ENCODE data around the gene COL23A1. TPM values are rescaled to one million over a fixed set of nuclear protein-coding genes. Genes with fewer than 3 reads are reported as not detected.
"Not testable (repeated sequence)": the region's sequence is repeated elsewhere in the genome, so short reads cannot be mapped to it uniquely, and the experiment has no call there.

COL23A1 gene
- total RNA-seq, 1 donor, result 0.10 TPM

DNA sequence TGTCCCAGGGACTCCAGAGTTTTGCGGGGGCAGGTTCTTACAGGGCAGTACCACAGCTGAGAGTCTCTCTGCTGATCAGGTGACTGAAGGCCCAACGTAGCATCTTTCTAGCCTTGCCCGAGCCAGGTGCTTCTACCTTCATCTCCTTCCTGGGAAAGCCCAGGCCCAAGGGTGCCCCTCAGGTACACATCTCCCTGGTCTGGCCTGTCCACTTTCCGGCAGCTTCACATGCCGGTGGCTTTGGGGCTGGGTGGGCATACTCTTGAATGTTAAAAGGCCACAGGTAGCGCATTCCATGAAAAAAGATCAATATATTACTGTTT, 351.9 kb downstream of the COL23A1 start:
- H3K4me1 ChIP-seq (ENCODE audit: insufficient read depth, low read length), result peaks cover 89% of the 10 kb centered on the region
- H3K4me3 ChIP-seq (ENCODE audit: low read length), result no peak overlapping the region
- no peaks in the 10 kb centered on the region for H3K27me3 ChIP-seq (ENCODE audit: insufficient read depth, low read length)
- H3K9me3 ChIP-seq (ENCODE audit: low read depth, low read length), result no peaks in the 10 kb centered on the region

DNA sequence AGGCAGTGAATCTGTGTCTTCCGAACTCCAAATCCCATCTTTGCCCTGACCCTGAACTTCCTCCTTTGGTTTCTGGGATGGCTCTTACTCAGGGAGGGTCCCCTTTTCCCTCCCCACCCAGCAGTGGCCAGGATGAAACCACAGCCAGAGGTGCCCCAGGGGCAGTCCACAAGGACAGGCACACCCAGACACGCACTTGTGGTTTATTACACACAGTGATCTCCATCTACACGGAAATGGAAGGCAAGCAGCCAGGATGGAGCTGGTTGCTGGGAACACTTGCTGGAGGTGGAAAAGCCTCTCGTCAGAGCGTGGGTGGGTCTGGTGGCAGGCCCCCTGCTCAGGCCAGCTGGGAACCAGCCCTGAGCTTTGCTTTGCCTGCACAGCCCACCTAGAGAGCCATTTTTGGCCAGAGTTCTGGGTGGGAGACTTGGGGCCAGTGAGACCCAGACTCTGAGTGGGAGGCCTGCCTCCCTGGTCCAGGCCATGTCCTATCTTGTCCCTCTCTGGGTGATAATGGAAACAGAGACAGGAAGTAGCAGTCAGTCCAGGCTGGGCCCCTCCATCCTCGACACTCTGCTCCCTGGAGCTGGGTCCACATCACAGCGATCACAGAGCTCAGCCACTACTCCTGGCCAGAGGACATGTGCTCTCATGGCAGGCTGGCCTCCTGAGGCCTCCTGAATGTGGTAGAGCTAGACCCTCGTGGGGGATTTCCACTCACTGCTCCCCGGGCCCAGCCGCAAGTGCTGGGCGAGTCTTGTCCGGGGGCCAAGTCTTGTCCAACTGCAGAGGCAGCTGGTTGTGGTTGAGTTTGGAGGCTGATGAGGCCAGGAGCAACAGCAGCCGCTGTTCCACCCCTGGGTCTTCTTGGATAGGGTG, 352.5 kb downstream of the COL23A1 start:
- Histone ChIP-seq H3K4me3 (ENCODE audit: low read length) (no peak overlapping the region), H3K4me1 (ENCODE audit: insufficient read depth, low read length) (peaks cover 92% of the 10 kb centered on the region), H3K27me3 (ENCODE audit: insufficient read depth, low read length) (no peaks in the 10 kb centered on the region), H3K9me3 (ENCODE audit: low read depth, low read length) (no peaks in the 10 kb centered on the region)

DNA sequence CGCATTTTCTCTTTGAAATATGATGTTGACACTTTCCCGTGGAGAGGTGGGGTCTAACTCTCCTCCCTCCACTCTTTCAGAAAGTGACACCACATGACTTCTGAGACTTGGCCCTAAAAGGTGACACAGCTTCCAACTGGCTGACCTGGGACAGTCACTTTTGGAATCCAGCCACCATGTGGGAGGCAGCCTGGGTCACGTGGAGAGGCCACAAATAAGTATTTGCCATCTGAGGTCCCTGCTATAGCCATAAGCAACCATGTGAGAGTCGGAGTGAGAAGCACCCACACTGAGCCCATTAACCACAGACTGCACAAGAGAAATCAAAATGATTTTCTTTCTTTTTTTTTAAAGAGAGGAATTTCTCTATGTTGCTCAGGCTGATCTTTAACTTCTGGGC, 353.5 kb downstream of the COL23A1 start:
- Histone ChIP-seq H3K4me1 (ENCODE audit: insufficient read depth, low read length) (peaks cover 86% of the 10 kb centered on the region), H3K9me3 (ENCODE audit: low read depth, low read length) (no peaks in the 10 kb centered on the region), H3K4me3 (ENCODE audit: low read length) (no peak overlapping the region), H3K27me3 (ENCODE audit: insufficient read depth, low read length) (no peaks in the 10 kb centered on the region)

DNA sequence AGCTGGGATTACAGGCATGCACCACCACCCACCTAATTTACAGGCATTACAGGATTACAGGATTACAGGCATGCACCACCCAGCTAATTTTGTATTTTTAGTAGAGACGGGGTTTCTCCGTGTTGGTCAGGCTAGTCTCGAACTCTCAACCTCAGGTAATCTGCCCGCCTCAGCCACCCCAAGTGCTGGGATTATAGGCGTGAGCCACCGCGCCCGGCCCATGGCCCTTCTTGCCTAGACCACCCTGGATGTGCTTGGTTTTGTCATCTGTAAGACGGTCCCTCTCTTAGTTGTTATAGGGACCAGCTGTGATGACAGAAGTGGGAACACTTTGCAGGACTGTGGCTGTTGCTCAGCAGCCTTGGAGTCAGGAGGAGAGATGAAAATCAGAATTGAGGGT, 354.1 kb downstream of the COL23A1 start:
- Histone ChIP-seq H3K4me1 (ENCODE audit: insufficient read depth, low read length) (peaks cover 86% of the 10 kb centered on the region), H3K4me3 (ENCODE audit: low read length) (no peak overlapping the region), H3K27me3 (ENCODE audit: insufficient read depth, low read length) (no peaks in the 10 kb centered on the region), H3K9me3 (ENCODE audit: low read depth, low read length) (no peaks in the 10 kb centered on the region)

DNA sequence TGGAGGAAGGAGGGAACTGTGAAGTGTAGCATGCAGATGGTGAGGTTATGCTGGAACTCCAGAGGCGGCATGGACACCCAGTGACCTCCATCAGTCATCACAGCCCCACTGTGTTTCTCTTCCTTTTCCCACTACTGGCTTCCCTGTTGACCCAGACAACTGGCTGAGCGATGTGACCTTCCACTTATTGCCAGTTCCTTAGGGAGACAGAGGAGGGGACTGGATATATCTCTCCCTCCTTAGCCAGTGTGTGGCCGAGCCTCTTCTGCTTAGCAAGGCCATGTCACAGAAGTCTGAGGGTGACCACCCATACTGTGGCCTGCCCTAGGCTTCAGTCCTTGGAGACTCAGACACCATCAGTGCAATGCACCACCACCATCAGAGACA, 354.6 kb downstream of the COL23A1 start:
- Histone ChIP-seq H3K27me3 (ENCODE audit: insufficient read depth, low read length) (no peaks in the 10 kb centered on the region), H3K4me1 (ENCODE audit: insufficient read depth, low read length) (peaks cover 86% of the 10 kb centered on the region), H3K4me3 (ENCODE audit: low read length) (no peak overlapping the region), H3K9me3 (ENCODE audit: low read depth, low read length) (no peaks in the 10 kb centered on the region)

DNA sequence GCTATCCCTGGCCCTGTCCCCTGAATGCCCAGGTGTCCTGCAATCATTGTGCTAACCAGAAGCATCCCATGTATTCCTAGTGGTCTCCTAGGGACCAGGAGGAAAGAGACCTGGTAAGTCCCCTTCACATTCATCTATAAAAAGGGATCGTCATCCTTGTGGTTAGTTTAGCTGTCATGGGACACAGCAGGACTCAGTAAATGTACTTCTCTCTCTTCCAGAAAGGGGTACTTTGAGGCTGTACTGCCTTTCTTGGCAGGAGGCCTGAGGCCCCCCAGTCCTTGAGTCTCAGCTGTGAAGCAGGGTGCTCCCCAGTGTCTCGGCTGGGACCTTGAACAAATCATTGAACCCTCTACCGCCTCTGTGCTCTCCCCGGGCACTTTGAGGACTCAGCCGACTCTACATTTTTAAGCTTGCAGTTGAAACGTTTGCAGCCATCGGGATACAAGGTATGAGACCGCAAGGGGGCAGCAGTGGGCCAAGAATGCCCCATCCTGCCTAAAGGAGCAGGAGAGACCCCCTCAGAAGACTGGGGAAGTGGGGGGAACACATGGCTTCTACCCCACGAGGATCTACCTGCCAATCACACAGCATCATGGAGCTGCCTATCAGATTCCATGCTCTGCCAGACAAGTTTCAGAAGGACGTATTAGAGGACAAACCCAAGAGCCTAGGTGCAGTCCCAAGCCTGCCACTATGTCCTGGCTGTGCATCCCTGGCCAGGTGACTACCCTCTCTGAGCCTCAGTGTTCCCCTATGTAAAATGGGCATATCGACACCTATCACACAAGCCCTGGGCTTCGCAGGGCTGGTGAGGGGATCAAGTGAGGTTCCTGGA, 355.2 kb downstream of the COL23A1 start:
- Histone ChIP-seq H3K27me3 (ENCODE audit: insufficient read depth, low read length) (no peaks in the 10 kb centered on the region), H3K4me1 (ENCODE audit: insufficient read depth, low read length) (peaks cover 86% of the 10 kb centered on the region), H3K9me3 (ENCODE audit: low read depth, low read length) (no peaks in the 10 kb centered on the region), H3K4me3 (ENCODE audit: low read length) (no peak overlapping the region)

DNA sequence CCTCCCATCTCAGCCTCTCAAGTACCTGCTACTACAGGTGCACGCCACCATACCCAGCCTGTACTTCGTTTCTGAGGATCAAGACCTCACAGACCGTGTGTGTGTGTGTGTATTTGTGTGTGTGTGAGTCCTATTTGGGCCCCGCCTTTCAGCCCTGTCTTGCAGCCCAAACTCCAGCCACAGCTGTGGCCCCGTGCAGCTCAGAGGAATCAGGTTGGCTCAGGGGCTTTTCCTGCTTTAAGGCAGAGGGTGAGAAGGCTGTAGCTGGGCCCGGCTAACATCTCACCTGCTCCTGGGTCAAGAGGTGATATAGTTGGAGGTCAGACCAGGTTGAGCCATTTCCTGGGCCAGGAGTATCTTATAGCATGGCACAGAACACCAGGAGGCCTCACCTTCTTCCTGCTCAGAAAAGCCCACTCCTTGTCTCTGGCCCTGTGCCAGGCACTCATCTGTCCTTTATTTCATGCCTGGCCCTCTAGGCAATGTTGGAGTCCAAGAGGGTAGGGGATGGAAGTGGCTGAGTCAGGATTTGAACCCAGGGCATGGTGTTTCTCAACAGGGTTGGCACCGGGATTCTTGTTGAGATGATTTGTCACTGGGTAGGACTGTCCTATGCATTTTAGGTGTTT, 356.0 kb downstream of the COL23A1 start:
- H3K4me3 ChIP-seq (ENCODE audit: low read length), result no peak overlapping the region
- peaks cover 82% of the 10 kb centered on the region for H3K4me1 ChIP-seq (ENCODE audit: insufficient read depth, low read length)
- no peaks in the 10 kb centered on the region for H3K27me3 ChIP-seq (ENCODE audit: insufficient read depth, low read length)
- no peaks in the 10 kb centered on the region for H3K9me3 ChIP-seq (ENCODE audit: low read depth, low read length)

DNA sequence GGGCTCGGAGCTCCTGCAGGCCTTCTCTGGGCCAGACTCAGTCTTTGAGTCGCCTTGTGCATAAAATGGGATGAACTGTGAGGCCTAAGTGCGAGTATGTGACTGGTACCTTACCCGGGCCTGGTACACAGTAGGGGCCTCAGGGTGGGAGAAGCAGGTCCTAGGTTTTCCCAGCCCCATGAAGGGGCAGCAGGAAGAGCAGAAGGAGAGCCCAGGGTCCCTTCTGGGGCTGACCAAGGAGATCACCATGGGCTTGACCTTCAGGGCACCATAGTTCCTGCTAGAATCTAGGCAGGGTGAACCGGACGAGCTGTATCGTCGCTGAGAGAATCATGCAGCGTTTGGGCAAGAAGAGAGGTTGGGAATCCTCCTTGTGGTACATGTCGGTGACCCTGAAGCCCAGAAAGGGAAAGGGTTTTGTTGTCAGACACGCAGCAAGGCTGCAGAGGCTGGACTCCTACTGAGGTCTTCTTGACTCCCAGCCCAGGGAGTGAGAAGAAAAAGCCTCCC, 357.2 kb downstream of the COL23A1 start:
- Histone ChIP-seq H3K4me1 (ENCODE audit: insufficient read depth, low read length) (peaks cover 69% of the 10 kb centered on the region), H3K27me3 (ENCODE audit: insufficient read depth, low read length) (no peaks in the 10 kb centered on the region), H3K9me3 (ENCODE audit: low read depth, low read length) (no peaks in the 10 kb centered on the region), H3K4me3 (ENCODE audit: low read length) (peak overlapping the region; percentile 74)

DNA sequence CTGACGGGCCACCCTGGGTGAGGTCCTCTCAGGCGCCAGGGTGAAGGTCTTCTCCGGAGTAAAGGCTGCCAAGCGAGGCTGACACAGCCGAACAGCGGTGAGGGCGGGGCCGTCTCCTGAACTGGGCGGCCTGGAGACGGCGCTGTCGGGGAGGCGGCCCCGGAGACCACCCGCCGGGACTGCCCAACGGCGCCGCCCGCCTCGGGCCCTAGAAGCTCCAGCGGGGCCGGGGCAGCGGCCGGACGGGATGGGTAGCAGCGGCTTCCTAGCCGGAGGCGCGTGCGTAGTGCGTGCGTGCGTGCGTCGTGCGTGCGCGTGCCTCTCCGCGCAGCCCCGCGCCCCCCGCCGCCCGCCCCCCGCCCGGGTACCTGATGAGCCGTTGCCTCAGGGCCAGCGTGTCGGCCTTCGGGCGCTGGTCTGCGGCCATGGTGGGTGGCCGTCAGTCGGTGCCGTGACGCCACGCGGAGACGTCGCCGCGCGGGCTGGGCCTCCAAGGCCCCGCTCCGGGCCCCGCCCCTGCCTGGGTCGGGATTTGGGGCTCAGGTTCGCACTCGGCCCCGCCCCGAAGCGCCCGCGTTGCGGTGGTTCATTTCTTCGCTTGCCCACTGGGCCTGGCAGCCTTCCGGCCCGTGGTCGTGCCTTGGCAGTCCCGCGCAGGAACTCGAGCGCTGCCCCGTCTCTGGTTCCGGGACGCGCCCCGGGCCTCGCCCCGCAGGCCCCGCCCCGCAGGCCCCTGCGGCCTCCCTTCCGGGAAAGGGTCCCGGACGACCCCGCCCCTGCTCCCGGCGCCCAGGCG, 357.9 kb downstream of the COL23A1 start, which contains the start of gene PHYKPL:
Gene PHYKPL (minus strand): TSS at position 679 of the 796 bp plus-strand sequence. CDS start 252 bp downstream, at position 427.
- peak within 1 kb of the TSS; percentile 74 for H3K4me3 ChIP-seq (ENCODE audit: low read length)
- no peaks in the 10 kb centered on the region for H3K27me3 ChIP-seq (ENCODE audit: insufficient read depth, low read length)
- H3K4me1 ChIP-seq (ENCODE audit: insufficient read depth, low read length), result peaks cover 63% of the 10 kb centered on the region
- no peaks in the 10 kb centered on the region for H3K9me3 ChIP-seq (ENCODE audit: low read depth, low read length)

DNA sequence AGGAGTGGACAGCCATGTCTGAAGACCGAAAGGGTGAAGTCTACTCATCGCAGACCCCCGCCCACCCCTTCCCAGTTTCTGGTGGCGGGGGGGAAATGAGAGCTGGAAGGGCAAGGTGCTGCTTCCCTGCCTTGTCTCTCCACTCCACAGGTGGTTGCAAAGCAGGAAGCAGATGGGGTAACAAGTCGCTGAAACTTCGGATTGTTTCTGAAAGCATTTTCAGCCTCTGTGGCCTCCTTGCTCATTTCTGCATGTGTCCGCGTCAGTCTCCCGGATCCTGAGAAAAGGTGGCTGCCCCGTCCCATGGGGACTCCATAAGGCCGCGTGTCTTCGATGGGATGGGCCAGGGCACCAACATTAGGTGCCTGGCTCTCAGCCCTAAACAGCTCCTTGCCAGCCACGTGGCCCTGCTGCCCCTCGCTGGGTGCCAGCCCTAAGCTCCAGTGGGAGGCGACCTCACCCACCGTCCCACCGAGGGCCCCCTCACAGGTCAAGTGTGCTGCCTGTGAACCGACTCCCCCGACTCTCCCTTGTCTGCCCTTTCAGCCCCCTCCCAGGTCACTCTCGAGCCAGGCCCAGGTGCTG, 358.6 kb downstream of the COL23A1 start:
- Histone ChIP-seq H3K4me3 (ENCODE audit: low read length) (peak overlapping the region; percentile 74), H3K27me3 (ENCODE audit: insufficient read depth, low read length) (no peaks in the 10 kb centered on the region), H3K4me1 (ENCODE audit: insufficient read depth, low read length) (peaks cover 56% of the 10 kb centered on the region)

DNA sequence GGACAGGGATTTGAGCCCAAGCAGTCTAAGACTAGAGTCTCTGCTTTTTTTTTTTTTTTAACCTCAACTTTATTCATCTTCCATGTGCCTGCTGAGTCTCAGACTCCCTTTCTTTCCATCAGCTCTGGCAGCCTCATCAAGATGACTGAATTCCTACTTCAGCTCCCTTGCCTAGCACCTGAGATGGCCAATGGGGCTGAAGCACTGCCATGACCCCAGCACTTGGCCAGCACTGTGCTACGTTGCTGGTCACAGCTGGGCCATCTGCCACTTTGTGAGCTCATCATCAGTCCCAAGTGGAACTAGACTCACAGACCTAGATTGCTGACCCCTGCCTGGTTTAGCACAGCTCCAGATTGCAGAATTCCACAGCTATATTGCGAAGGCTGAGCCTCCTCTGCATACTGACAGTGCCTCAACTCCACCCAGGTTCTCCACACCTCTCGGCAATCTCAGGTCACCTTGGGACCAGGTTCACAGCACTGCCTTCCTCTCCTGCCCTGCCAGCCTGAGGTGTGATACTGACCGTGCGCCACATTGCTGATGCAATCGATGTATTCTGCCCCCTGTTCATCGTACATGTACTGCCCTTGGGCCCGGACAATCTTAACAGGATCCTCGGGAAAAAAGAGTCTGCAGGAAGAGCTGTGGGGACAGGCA, 359.2 kb downstream of the COL23A1 start:
- no peaks in the 10 kb centered on the region for H3K27me3 ChIP-seq (ENCODE audit: insufficient read depth, low read length)
- peaks cover 50% of the 10 kb centered on the region for H3K4me1 ChIP-seq (ENCODE audit: insufficient read depth, low read length)
- H3K9me3 ChIP-seq (ENCODE audit: low read depth, low read length), result no peaks in the 10 kb centered on the region
- no peak overlapping the region for H3K4me3 ChIP-seq (ENCODE audit: low read length)

More for the DNA sequence above, 358.6 kb downstream of the COL23A1 start:
- H3K9me3 ChIP-seq (ENCODE audit: low read depth, low read length), result no peaks in the 10 kb centered on the region

DNA sequence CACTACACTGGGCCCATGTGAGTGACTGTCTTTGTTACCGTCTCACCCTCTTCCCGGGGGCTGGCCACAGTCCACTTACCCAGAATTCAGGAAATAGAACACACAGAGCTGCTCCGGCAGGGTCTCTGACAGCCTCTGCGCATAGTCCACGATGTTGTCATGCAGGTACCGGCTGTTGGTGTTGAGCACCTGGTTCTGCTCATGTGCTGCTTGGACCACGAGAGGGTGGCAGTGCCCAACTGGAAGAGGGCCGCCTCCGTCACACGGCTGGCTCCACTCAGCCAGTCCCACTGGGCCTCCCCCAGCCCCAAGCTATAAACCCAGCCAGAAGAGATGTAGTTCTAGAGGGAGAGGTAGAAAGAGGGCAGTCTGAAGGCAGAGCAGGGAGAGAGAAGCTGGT, 360.3 kb downstream of the COL23A1 start:
- Histone ChIP-seq H3K27me3 (ENCODE audit: insufficient read depth, low read length) (no peaks in the 10 kb centered on the region), H3K4me3 (ENCODE audit: low read length) (no peak overlapping the region), H3K9me3 (ENCODE audit: low read depth, low read length) (no peaks in the 10 kb centered on the region), H3K4me1 (ENCODE audit: insufficient read depth, low read length) (peaks cover 40% of the 10 kb centered on the region)

DNA sequence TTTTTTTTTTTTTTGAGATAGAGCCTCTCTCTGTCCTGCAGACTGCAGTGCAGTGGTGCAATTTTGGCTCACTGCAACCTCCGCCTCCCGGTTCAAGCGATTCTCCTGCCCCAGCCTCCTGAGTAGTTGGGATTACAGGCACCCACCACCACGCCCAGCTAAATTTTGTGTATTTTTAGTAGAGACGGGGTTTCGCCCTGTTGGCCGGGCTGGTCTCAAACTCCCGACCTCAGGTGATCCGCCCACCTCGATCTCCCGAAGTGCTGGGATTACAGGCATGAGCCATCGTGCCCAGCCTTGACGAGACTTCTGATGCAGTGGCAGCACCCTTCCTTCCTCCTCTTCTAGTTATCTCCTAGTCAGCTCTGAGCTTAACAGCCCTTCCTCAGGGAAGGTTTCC, 361.1 kb downstream of the COL23A1 start:
- not testable (repeated sequence) for H3K9me3 ChIP-seq (ENCODE audit: low read depth, low read length); H3K27me3 ChIP-seq (ENCODE audit: insufficient read depth, low read length); H3K4me3 ChIP-seq (ENCODE audit: low read length)
- H3K4me1 ChIP-seq (ENCODE audit: insufficient read depth, low read length), result peaks cover 32% of the 10 kb centered on the region

DNA sequence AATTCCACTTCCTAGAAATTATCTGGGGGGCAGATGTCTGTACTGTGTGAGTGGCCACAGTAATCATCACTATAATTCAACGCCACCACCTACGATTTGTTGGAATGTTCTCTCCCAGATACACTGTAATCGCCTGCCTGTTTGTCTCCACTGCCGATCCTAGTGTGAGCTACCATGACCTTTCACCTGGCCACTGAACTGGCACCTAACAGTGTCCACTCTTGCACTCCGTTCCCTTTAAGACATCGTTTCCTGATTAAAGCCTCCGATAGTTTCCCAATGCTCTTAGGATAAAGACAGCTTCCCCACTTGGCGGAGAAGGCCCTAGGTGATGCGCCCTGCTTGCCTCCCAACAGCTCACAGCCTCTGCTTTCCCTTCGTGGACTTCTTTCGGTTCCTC, 361.6 kb downstream of the COL23A1 start:
- peaks cover 31% of the 10 kb centered on the region for H3K4me1 ChIP-seq (ENCODE audit: insufficient read depth, low read length)
- H3K27me3 ChIP-seq (ENCODE audit: insufficient read depth, low read length), result no peaks in the 10 kb centered on the region
- H3K9me3 ChIP-seq (ENCODE audit: low read depth, low read length), result no peaks in the 10 kb centered on the region
- H3K4me3 ChIP-seq (ENCODE audit: low read length), result no peak overlapping the region
